Parathyroid adenoma (tissue), 2 donors: ENCODE data around the gene DLG2.

Experiments
- H2AFZ ChIP-seq: fragments of 300-600 bp; sonication (generic); one replicate; pipeline ENCODE4 v1.7.0; 2017; ENCODE audit warnings: antibody characterized with exemption, mild to moderate bottlenecking
- H3K27ac ChIP-seq: fragments of 300-600 bp; sonication (generic); one replicate; pipeline ENCODE4 v1.7.0; 2017
- H3K27me3 ChIP-seq: fragments of 300-600 bp; sonication (generic); one replicate; pipeline ENCODE4 v1.7.0; 2017; ENCODE audit warnings: low read length; ENCODE audit not compliant: control insufficient read depth, insufficient read depth
- H3K36me3 ChIP-seq: fragments of 300-600 bp; sonication (generic); one replicate; pipeline ENCODE4 v1.7.0; 2017; ENCODE audit warnings: low read length; ENCODE audit not compliant: control insufficient read depth, insufficient read depth
- H3K4me1 ChIP-seq: fragments of 300-600 bp; sonication (generic); one replicate; pipeline ENCODE4 v1.7.0; 2017; ENCODE audit warnings: control low read depth
- H3K4me2 ChIP-seq: fragments of 300-600 bp; sonication (generic); one replicate; pipeline ENCODE4 v1.7.0; 2017; ENCODE audit warnings: low read length
- H3K4me3 ChIP-seq: fragments of 300-600 bp; sonication (generic); one replicate; pipeline ENCODE4 v1.7.0; 2017; ENCODE audit warnings: low read depth, low read length
- H3K79me2 ChIP-seq: fragments of 300-600 bp; sonication (generic); one replicate; pipeline ENCODE4 v1.7.0; 2017; ENCODE audit warnings: control low read depth
- H3K9ac ChIP-seq: fragments of 300-600 bp; sonication (generic); one replicate; pipeline ENCODE4 v1.7.0; 2017; ENCODE audit warnings: mild to moderate bottlenecking
- H3K9me3 ChIP-seq: fragments of 300-600 bp; sonication (generic); one replicate; pipeline ENCODE4 v1.7.0; 2017; ENCODE audit warnings: low read length; ENCODE audit not compliant: control insufficient read depth
- CTCF ChIP-seq: fragments of 300-600 bp; sonication (generic); IDR thresholded peaks from one replicate; pipeline ENCODE4 v1.7.0; 2017; ENCODE audit warnings: antibody characterized with exemption, mild to moderate bottlenecking
- donor health status: primary hyperparathyroidism.

The DLG2 gene

GRCh38 chr11:84685976-84686375, 941.2 kb downstream of the DLG2 start:
- no peaks in the 10 kb centered on the region for H3K27me3 ChIP-seq
- no peaks in the 10 kb centered on the region for H3K79me2 ChIP-seq
- no peaks in the 10 kb centered on the region for H3K9me3 ChIP-seq
- no peak for TF ChIP-seq CTCF
- no peak overlapping the region for H3K9ac ChIP-seq
- no peak overlapping the region for H2AFZ ChIP-seq
- no peak overlapping the region for H3K4me2 ChIP-seq
- H3K36me3 ChIP-seq, result no peaks in the 10 kb centered on the region
- H3K4me3 ChIP-seq, result no peak overlapping the region
- H3K27ac ChIP-seq, result no peak overlapping the region
- H3K4me1 ChIP-seq, result no peaks in the 10 kb centered on the region

- Histone ChIP-seq H2AFZ (no peak overlapping the region), H3K9ac (no peak overlapping the region), H3K9me3 (no peaks in the 10 kb centered on the region), H3K4me2 (no peak overlapping the region), H3K4me1 (no peaks in the 10 kb centered on the region), H3K27me3 (no peaks in the 10 kb centered on the region), H3K79me2 (no peaks in the 10 kb centered on the region), H3K36me3 (no peaks in the 10 kb centered on the region), H3K27ac (no peak overlapping the region), H3K4me3 (no peak overlapping the region)
- TF ChIP-seq CTCF, result no peak
Observed at GRCh38 chr11:84685149-84685548, 942.0 kb downstream of the DLG2 start.

GRCh38 chr11:84681456-84681855, 945.7 kb downstream of the DLG2 start:
- Histone ChIP-seq H3K27me3 (no peaks in the 10 kb centered on the region), H3K4me1 (no peaks in the 10 kb centered on the region), H3K9ac (no peak overlapping the region), H3K27ac (no peak overlapping the region), H3K36me3 (no peaks in the 10 kb centered on the region), H3K9me3 (no peaks in the 10 kb centered on the region), H3K79me2 (no peaks in the 10 kb centered on the region), H3K4me3 (no peak overlapping the region), H3K4me2 (no peak overlapping the region), H2AFZ (no peak overlapping the region)
- TF ChIP-seq CTCF, result no peak

- H3K9ac ChIP-seq, result no peak overlapping the region
- H3K27me3 ChIP-seq, result no peaks in the 10 kb centered on the region
- H3K4me1 ChIP-seq, result no peaks in the 10 kb centered on the region
- H2AFZ ChIP-seq, result no peak overlapping the region
- no peaks in the 10 kb centered on the region for H3K9me3 ChIP-seq
- no peak overlapping the region for H3K27ac ChIP-seq
- no peaks in the 10 kb centered on the region for H3K79me2 ChIP-seq
- H3K4me2 ChIP-seq, result no peak overlapping the region
- H3K36me3 ChIP-seq, result no peaks in the 10 kb centered on the region
- no peak overlapping the region for H3K4me3 ChIP-seq
- TF ChIP-seq CTCF, result no peak
Observed at GRCh38 chr11:84675396-84676025, 951.6 kb downstream of the DLG2 start.

GRCh38 chr11:84673753-84674152, 953.4 kb downstream of the DLG2 start:
- no peak overlapping the region for H3K27ac ChIP-seq
- no peaks in the 10 kb centered on the region for H3K4me1 ChIP-seq
- H3K9me3 ChIP-seq, result no peaks in the 10 kb centered on the region
- H3K27me3 ChIP-seq, result no peaks in the 10 kb centered on the region
- H3K4me3 ChIP-seq, result no peak overlapping the region
- TF ChIP-seq CTCF, result no peak
- no peak overlapping the region for H3K4me2 ChIP-seq
- no peak overlapping the region for H2AFZ ChIP-seq
- H3K9ac ChIP-seq, result no peak overlapping the region
- no peaks in the 10 kb centered on the region for H3K36me3 ChIP-seq
- no peaks in the 10 kb centered on the region for H3K79me2 ChIP-seq
